Activated CD4-positive, alpha-beta T cell treated with anti-CD3 and anti-CD28 coated beads, Interleukin-2, amount 10 ng/mL, durations not matched to agents 24 days and 14 days (primary cell): ENCODE data around the gene NCOA3. TPM values are rescaled to one million over a fixed set of nuclear protein-coding genes. Genes with fewer than 3 reads are reported as not detected.
"Not testable (repeated sequence)": the region's sequence is repeated elsewhere in the genome, so short reads cannot be mapped to it uniquely, and the experiment has no call there.

Experiments used
- DNase-seq: peaks from one replicate; pipeline ENCODE4 v3.0.0; 2022
- H3K27ac Mint-ChIP-seq: one replicate; pipeline ENCODE4 v1.8.0; 2022; ENCODE audit warnings: mild to moderate bottlenecking, mixed read lengths
- H3K27me3 Mint-ChIP-seq: one replicate; pipeline ENCODE4 v1.8.0; 2022; ENCODE audit warnings: mixed read lengths
- H3K36me3 Mint-ChIP-seq: one replicate; pipeline ENCODE4 v1.8.0; 2022; ENCODE audit warnings: low read depth, mild to moderate bottlenecking, mixed read lengths
- H3K4me1 Mint-ChIP-seq: one replicate; pipeline ENCODE4 v1.8.0; 2021; ENCODE audit warnings: mixed read lengths
- H3K4me3 Mint-ChIP-seq: one replicate; pipeline ENCODE4 v1.8.0; 2022; ENCODE audit warnings: mild to moderate bottlenecking, moderate library complexity, mixed read lengths
- H3K9me3 Mint-ChIP-seq: one replicate; pipeline ENCODE4 v1.8.0; 2021; ENCODE audit warnings: mixed read lengths
- intact Hi-C: fragments of 100-400 bp; cut with micrococcal nuclease; formaldehyde crosslinking; loops from one replicate; pipeline ENCODE4 v1.15.1; 2023
- total RNA-seq: library from RNA; stranded (reverse); gene quantifications from 2 replicates; pipeline ENCODE4 v1.2.3, GENCODE V29; 2022

Gene NCOA3
- total RNA-seq, 1 donor from 2014 or later = 140 TPM

DNA sequence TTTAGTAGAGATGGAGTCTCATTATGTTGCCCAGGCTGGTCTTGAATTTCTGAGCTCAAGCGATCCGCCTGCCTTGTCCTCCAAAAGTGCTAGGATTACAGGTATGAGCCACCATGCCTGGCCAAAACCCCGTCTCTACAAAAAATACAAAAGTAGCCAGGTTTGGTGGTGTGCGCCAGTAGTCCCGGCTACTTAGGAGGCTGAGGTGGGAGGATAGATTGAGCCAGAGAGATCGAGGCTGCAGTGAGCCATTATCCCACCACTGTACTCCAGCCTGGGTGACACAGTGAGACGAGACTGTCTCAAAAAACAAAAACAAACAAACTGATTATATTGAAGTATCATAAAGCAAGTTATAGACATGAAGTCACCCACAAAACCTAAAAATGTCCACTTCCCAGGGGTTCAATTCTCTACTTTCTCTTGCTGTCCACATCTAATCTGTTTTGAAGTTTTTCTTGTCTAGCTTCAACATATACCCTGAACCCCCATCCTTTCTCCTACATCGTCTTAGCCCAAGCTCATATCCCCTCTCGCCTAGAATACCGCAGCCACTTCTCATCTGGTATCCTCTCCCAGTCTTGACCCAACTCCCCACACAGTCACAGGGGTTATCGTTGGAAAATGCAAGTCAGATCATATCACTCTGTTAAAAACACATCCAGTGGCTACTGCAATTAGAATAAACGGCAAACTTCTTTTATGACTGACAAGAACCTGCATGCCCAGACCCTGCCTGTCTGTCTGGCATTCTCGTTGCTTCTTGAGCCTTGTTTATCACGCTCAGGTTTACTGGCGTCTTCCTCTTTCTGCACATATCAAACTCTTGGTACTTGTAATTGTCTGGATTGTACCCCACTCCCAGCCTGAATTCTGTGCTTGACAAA is 20.1 kb upstream of the NCOA3 start:
- peak overlapping the region; percentile 26 for H3K27ac Mint-ChIP-seq
- no peaks in the 10 kb centered on the region for H3K27me3 Mint-ChIP-seq
- no peaks in the 10 kb centered on the region for H3K9me3 Mint-ChIP-seq
- DNase-seq = no peak
- H3K4me1 Mint-ChIP-seq = peaks cover 41% of the 10 kb centered on the region
- no peak overlapping the region for H3K4me3 Mint-ChIP-seq
- intact Hi-C loops = no loop called here
- H3K36me3 Mint-ChIP-seq = no peaks in the 10 kb centered on the region

DNA sequence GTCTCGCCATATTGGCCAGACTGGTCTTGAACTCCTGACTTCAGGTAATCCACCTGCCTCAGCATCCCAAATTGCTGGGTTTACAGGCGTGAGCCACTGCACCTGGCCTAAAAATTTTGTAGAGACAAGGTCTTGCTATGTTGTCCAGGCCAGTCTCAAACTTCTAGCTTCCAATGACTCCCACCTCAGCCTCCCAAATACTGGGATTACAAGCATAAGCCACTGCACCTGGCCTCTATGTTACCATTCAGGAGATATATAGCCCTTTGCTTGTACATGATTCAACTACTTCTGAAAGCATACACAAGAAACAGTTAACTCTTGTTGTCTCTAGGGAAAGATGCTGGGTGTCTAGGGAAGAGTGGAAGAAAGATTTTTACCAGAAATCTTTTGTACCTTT is 19.0 kb upstream of the NCOA3 start:
- Mint-ChIP-seq H3K36me3 (no peaks in the 10 kb centered on the region), H3K4me1 (peaks cover 50% of the 10 kb centered on the region), H3K9me3 (no peaks in the 10 kb centered on the region), H3K27ac (no peak overlapping the region), H3K4me3 (no peak overlapping the region), H3K27me3 (no peaks in the 10 kb centered on the region)
- no peak for DNase-seq
- intact Hi-C loops = no loop called here

DNA sequence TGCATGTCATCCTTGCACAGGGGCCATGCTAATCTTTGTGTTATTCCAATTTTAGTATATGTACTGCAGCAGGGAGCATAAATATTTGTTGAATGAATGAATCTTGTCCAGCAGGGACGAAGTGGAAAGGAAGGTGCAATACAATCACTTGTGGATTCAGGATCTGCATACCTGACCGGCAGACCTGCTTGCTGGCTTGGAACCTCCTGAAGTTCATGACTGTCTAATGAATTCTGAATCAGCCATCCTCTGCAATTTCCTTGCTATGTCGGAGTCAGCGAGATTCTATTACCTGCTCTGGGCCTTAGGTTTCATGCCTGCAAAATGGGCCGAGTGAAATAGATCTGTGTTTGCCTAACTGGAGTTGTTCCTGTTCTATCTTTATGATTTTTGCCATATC is 17.4 kb upstream of the NCOA3 start:
- Mint-ChIP-seq H3K4me3 (no peak overlapping the region), H3K4me1 (peaks cover 47% of the 10 kb centered on the region), H3K27ac (peak overlapping the region; percentile 7), H3K27me3 (no peaks in the 10 kb centered on the region), H3K9me3 (no peaks in the 10 kb centered on the region), H3K36me3 (no peaks in the 10 kb centered on the region)
- intact Hi-C loops = no loop called here
- DNase-seq = no peak

DNA sequence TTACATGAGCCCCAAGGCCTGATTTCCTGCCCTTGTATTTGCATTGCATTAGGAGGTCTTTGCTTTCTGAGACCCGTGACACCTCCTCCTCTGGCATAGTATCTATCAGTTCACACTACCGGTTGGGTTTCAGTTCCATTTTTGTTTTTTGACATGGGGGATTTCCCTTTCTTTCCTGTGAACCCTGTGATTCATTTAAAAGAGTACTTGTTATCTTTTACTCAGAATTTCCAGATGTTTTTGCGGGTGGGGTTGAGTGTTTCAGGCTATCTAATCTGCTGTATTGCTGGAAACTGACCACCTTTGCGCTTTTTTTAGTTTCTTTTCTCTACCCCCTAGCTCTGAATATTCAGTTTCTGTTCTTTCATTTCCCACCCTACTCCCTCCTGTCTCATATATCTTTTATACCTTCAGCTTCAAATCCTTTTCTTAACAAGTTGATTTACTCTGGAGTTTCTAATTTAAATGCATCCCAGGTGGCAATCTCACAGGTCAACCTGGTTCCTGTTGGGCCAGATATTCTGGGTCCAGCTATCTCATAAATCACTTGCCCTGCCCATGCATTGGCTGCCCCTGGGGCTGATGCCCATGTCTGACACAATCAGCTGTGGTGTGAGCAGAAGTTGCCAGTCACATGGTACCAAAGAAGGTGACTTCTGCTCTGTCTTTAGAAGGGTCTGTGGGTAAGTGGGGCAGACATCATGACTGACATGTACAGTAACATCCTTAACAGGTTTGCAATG is 14.3 kb upstream of the NCOA3 start:
- Mint-ChIP-seq H3K4me3 (peak overlapping the region; percentile 72), H3K9me3 (no peaks in the 10 kb centered on the region)
- intact Hi-C loops = loop anchor here (1.0 to 2.0 kb wide), 7 partner anchors 14 to 289 kb away; partner anchors contain the start of gene NCOA3

DNA sequence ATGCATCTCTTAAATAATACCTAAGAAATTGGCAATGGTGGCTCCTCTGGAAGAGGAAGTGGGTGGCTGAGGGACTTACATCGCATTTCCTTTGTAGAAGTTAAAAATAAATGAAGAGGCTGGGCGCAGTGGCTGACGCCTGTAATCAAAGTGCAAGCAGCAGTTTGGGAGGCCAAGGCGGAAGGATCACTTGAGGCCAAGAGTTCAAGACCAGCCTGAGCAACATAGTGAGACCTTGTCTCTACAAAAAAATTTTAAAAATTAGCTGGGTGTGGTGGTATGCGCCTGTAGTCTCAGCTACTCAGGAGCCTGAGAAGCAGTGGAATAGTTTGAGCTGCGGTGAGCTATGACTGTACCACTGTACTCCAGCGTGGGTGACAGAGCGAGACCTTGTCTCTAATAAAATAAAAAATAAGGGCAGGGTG is 12.2 kb upstream of the NCOA3 start:
- Mint-ChIP-seq H3K27me3 (no peaks in the 10 kb centered on the region), H3K4me3 (peak overlapping the region; percentile 40), H3K27ac (peak overlapping the region; percentile 89), H3K4me1 (peaks cover 55% of the 10 kb centered on the region), H3K36me3 (peaks cover 2% of the 10 kb centered on the region), H3K9me3 (no peaks in the 10 kb centered on the region)
- intact Hi-C loops = no loop called here
- peak; percentile 87 for DNase-seq

More for the DNA sequence above, 14.3 kb upstream of the NCOA3 start:
- Mint-ChIP-seq H3K27ac (peak overlapping the region; percentile 99), H3K36me3 (peaks cover 2% of the 10 kb centered on the region), H3K27me3 (no peaks in the 10 kb centered on the region), H3K4me1 (peaks cover 43% of the 10 kb centered on the region)
- DNase-seq = peak; percentile 92

DNA sequence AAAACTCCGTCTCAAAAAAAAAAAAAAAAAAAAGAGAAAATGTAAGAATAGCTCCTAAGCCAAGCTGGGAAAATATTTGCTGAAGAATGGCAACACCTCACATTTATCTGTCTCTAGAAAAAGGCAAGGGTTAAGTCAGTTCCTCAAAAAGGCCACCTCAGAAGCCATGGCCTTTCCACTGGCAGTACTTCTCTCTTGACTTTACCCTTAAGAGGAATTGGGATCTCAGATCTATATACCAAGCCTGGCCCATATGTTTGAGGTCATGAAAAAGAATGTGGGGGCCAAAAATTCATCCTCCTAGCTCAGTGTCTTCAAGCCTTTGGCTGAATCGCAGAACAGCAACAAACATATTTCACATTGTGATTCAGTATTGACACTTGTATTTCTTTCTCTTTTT is 10.9 kb upstream of the NCOA3 start:
- DNase-seq = no peak
- intact Hi-C loops = no loop called here
- peaks cover 2% of the 10 kb centered on the region for H3K36me3 Mint-ChIP-seq
- no peak overlapping the region for H3K4me3 Mint-ChIP-seq
- no peaks in the 10 kb centered on the region for H3K9me3 Mint-ChIP-seq
- H3K27ac Mint-ChIP-seq = peak overlapping the region; percentile 78
- peaks cover 47% of the 10 kb centered on the region for H3K4me1 Mint-ChIP-seq
- H3K27me3 Mint-ChIP-seq = no peaks in the 10 kb centered on the region

DNA sequence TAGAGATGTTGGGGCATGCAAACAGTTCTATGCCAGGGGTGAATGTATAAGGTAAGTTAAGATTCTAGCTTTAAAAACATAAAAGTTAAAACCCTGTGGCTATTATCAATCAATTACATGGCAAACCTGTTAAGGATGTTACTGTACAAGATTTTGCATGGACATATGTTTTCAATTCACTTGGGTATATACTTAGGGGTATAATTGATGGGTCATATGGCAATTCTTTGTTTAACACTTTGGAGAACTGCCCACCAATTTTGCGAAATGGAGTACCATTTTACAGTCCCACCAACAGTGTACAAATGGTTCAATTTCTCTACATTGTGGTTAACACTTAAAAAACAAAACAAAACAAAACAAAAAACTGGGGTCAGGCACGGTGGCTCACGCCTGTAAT is 9.4 kb upstream of the NCOA3 start:
- H3K4me3 Mint-ChIP-seq = no peak overlapping the region
- H3K27me3 Mint-ChIP-seq = no peaks in the 10 kb centered on the region
- H3K9me3 Mint-ChIP-seq = no peaks in the 10 kb centered on the region
- peaks cover 40% of the 10 kb centered on the region for H3K4me1 Mint-ChIP-seq
- peak overlapping the region; percentile 85 for H3K27ac Mint-ChIP-seq
- no peak for DNase-seq
- intact Hi-C loops = no loop called here
- H3K36me3 Mint-ChIP-seq = peaks cover 2% of the 10 kb centered on the region

DNA sequence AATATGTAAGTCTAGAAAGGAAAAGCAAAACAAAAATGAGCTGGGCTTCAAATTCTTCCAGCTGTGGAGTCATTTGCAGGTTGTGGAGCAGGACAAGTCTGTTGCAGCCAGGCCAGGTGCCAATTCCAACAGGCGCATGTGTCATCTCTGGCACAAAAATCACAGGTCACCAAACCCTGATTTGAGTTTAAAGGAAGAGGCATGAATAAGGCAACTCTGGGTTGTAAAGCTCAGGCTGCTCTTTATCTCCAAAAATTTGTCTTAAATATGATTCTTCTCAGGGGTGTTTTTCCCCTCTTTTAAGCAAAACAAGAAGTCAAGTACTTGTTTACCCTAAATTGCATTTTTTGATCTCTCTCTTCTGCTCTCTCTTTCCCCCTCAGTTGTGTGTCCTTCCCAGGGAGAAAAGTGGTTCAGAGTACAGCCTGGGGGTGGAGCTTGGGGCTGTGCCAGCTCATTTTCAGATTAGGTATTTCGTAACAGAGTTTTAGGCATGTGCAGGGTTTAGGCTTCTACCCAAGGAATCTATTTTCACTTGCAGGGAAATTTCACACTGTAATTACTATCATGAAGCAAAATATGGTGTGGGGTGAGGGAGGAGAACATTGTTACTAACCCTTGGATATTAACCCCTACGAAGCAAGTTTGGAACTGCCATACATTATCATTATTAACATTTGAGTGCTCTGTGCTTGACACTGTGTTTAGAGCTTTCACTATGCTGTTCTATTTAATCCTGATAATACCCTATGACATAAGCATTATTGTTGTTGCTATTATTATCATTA is 8.3 kb upstream of the NCOA3 start:
- intact Hi-C loops = loop anchor here (1.0 kb wide), 1 partner anchor 8 kb away; the partner anchor contains the start of gene NCOA3
- Mint-ChIP-seq H3K27ac (peak overlapping the region; percentile 85), H3K27me3 (no peaks in the 10 kb centered on the region), H3K4me1 (peaks cover 44% of the 10 kb centered on the region), H3K4me3 (peak overlapping the region; percentile 66), H3K36me3 (peaks cover 3% of the 10 kb centered on the region), H3K9me3 (no peaks in the 10 kb centered on the region)
- peak; percentile 86 for DNase-seq

DNA sequence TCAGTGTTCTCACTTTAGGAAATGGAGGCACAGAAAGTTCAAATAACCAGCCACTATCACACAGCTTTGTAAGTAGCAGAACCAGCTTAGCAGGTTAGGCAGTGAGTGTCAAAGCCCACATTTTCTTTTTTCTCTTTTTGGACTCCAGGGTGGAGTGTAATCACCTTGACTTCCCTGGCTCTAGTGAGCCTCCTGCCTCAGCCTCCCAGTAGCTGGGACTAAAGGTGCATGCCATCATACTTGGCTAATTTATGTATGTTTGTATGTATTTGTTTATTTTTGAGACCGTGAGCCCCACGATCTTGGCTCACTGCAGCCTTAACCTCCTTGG is 7.8 kb upstream of the NCOA3 start:
- H3K27ac Mint-ChIP-seq = peak overlapping the region; percentile 85
- no peak for DNase-seq
- no peaks in the 10 kb centered on the region for H3K9me3 Mint-ChIP-seq
- H3K4me1 Mint-ChIP-seq = peaks cover 44% of the 10 kb centered on the region
- H3K4me3 Mint-ChIP-seq = peak overlapping the region; percentile 66
- peaks cover 4% of the 10 kb centered on the region for H3K36me3 Mint-ChIP-seq
- H3K27me3 Mint-ChIP-seq = no peaks in the 10 kb centered on the region
- intact Hi-C loops = loop anchor here (1.0 kb wide), 1 partner anchor 7 kb away; the partner anchor contains the start of gene NCOA3

DNA sequence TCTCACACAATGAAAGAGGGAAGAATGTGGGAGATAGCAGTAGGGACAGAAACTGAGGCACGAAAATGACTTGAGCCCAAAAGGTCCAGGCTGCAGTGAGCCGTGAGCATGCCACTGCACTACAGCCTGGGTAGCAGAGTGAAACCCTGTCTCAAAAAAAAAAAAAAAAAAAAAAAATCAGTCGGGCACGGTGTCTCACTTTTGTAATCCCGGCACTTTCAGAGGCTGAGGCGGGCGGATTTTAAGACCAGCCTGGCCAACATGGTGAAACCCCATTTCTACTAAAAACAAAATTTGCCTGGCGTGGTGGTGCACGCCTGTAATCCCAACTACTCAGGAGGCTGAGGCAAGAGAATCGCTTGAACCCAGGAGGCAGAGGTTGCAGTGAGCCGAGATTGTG is 7.1 kb upstream of the NCOA3 start:
- intact Hi-C loops = loop anchor here (5.0 kb wide), 1 partner anchor 1428 kb away; the partner anchor contains the start of gene ARFGEF2
- H3K36me3 Mint-ChIP-seq = not testable (repeated sequence)
- peaks cover 44% of the 10 kb centered on the region for H3K4me1 Mint-ChIP-seq

DNA sequence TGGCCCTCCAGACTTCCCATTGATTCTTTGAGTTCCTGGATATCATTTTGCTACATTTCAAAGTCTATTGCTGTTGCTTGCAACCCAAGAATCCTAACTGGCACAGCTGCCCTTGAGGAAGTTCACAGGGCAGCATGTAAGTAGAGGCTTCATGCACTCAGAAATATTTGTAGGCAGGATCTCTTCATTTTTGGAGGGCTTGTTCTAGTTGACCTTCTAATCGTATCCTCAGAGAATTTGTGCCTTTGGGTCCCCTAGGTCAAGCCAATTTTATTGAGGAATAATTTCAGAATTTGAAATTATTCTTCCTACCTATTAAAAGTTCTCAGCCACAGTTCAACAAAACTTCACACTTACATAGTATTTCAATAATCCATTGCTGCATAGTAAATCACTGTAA is 5.6 kb upstream of the NCOA3 start:
- H3K36me3 Mint-ChIP-seq = peaks cover 2% of the 10 kb centered on the region
- DNase-seq = no peak
- H3K9me3 Mint-ChIP-seq = no peaks in the 10 kb centered on the region
- H3K27ac Mint-ChIP-seq = no peak overlapping the region
- no peaks in the 10 kb centered on the region for H3K27me3 Mint-ChIP-seq
- intact Hi-C loops = loop anchor here (5.0 kb wide), 1 partner anchor 1426 kb away; the partner anchor contains the start of gene ARFGEF2
- peaks cover 50% of the 10 kb centered on the region for H3K4me1 Mint-ChIP-seq
- H3K4me3 Mint-ChIP-seq = no peak overlapping the region

More for the DNA sequence above, 7.1 kb upstream of the NCOA3 start:
- not testable (repeated sequence) for H3K4me3 Mint-ChIP-seq, H3K9me3 Mint-ChIP-seq, H3K27ac Mint-ChIP-seq, H3K27me3 Mint-ChIP-seq, DNase-seq

DNA sequence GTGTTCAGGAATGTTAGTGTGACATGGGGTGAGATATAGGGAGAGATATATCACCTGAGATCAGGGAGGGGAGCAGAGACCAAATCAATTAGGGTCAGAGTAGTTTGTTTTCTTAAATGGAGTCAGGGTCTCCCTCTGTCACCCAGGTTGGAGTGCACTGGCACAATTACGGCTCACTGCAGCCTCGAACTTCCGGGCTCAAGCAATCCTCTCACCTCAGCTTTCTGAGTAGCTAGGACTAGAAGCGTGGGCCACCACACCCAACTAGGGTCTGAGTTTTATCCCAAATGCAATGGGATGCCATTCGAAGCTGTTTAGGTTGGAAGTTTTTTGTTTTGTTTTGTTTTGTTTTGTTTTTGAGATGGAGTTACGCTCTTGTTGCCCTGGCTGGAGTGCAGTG is 3.1 kb upstream of the NCOA3 start:
- intact Hi-C loops = loop anchor here (1.0 to 5.0 kb wide), 2 partner anchors 45 to 1424 kb away; partner anchors contain the start of gene ARFGEF2
- no peak for DNase-seq
- Mint-ChIP-seq H3K36me3 (peaks cover 16% of the 10 kb centered on the region), H3K4me1 (peaks cover 41% of the 10 kb centered on the region), H3K27me3 (peaks cover 2% of the 10 kb centered on the region), H3K27ac (peak overlapping the region; percentile 93), H3K9me3 (no peaks in the 10 kb centered on the region), H3K4me3 (peak overlapping the region; percentile 61)

DNA sequence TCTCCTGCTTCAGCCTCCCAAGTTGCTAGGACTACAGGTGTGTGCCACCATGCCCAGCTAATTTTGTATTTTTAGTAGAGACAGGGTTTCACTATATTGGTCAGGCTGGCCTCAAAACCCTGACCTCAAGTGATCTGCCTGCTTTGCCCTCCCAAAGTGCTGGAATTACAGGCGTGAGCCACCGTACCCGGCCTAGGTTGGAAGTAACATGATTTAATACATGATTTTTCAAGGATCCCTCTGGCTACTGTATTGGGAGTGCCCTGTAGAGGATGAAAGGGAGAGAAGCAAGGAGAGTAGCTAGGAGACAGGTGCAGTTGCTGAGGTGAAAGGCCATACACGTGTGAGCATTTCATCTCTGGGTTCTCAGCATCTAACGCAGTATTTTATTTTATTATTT is 2.6 kb upstream of the NCOA3 start:
- peak overlapping the region; percentile 93 for H3K27ac Mint-ChIP-seq
- no peaks in the 10 kb centered on the region for H3K9me3 Mint-ChIP-seq
- peaks cover 18% of the 10 kb centered on the region for H3K36me3 Mint-ChIP-seq
- intact Hi-C loops = loop anchor here (5.0 kb wide), 1 partner anchor 1423 kb away; the partner anchor contains the start of gene ARFGEF2
- no peak overlapping the region for H3K4me3 Mint-ChIP-seq
- no peak for DNase-seq
- H3K27me3 Mint-ChIP-seq = peaks cover 2% of the 10 kb centered on the region
- peaks cover 38% of the 10 kb centered on the region for H3K4me1 Mint-ChIP-seq
